ENCODE results near the gene LAMA5. TPM values are rescaled to one million over a fixed set of nuclear protein-coding genes. Genes with fewer than 3 reads are reported as not detected.

LAMA5 gene
- total RNA-seq, 1 donor from 2014 or later, result 83.4 TPM

DNA sequence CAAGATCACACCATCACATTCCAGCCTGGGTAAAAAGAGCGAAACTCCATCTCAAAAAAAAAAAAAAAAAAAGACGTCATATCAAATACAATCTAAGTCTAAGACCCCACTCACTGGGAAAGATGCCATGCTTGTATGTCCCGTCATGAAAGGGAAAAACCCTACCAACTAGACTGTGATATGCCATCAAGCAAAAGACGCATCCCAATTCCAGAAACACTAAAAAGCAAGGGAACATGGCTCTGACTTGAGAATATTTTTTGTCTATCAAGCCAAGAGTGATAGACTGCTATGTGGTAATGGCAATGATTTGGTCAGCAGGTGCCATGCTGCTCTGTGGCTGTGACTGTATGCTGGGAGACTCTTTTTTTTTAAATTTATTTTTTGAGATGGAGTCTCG lies 23.0 kb downstream of the LAMA5 start:
- no peak for ATAC-seq

DNA sequence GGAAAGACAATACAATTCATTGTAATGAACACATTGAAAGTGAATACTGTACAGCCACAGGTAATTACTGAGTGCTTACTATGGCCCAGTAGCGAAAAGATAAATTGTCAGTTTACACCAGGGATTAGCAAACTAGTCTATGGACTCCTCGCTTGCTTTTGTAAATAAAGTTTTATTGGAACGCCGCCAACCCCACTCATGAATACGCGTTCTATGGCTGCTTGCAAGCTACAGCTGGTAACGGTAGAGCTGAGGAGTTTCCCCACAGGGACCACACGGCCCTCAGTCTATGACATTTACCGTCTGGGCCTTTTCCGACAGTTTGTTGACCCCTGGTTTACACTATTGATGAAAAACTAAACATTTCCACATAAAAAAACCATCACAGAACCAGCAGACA lies 24.2 kb downstream of the LAMA5 start:
- no peak for ATAC-seq

- ATAC-seq, result no peak
Measured at GRCh38 chr20:62339647-62340062, 27.5 kb downstream of the LAMA5 start.

DNA sequence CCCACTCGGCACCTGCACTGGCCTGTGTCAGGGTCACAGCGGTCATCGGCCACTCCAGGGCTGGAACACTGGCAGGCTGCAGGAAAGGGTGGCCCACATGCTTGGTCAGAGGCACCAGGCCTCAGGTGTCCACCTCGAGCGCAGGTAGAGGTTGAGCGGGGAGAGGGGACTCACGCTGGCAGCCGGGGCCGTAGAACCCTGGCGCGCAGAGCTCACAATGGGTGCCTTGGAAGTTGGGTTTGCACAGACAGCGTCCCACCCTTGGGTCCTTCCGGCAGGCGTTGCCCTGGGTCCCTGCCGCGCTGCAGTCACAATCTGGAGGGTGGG lies 28.9 kb downstream of the LAMA5 start:
- ATAC-seq, result no peak

GRCh38 chr20:62337558-62338293 lies 29.4 kb downstream of the LAMA5 start:
- ATAC-seq, result peak; percentile 47

DNA sequence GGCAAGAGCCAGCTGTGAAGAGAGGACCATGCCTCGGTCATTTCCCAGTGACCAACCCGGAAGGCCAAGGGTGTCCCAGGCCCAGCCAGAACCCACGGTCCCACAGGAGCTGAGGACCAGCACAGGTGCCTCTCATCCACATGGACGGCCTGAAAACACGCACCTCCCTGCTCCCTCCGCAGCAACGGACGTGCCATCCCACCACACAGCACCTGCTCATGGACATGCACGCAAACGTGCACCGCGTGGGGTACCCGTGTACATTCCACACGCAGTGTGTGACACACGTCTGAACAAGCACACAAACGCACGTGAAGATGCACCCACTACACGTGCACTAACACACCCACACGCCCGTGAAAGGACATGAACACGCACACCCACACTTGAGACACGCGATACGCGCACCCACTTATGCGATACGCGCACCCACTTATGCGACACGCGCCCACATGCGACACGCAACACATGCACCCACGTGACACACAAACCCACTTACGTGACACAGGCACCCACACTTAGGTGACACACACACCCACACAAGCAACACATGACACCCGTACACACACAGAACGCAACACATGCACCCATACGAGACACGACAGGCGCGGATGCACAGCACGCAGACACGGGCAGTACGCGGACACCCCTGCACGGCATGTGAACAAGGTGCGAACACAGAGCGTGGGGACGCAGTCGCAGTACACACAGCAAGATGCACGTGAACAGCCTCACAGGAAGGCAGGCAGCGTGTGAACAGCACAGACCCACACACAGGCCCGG lies 30.1 kb downstream of the LAMA5 start:
- ATAC-seq, result no peak

- no peak for ATAC-seq
Measured at GRCh38 chr20:62336329-62336728, 30.8 kb downstream of the LAMA5 start.

DNA sequence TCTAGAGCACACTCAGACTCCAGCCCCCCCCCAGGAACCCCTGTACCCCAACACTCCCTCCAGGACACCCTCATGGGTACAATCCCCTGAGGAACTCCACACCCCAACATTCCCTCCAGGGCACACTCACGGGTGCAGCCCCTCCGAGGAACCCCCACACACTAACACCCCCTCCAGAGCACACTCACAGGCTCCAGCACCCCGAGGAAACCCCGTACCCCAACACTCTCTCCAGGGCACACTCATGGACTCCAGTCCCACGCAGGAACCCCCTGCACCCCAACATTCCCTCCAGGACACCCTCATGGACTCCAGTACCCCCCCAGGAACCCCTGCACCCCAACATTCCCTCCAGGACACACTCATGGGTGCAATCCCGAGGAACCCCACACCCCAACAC lies 31.6 kb downstream of the LAMA5 start:
- no peak for ATAC-seq

GRCh38 chr20:62334881-62335280 lies 32.2 kb downstream of the LAMA5 start:
- ATAC-seq, result no peak

GRCh38 chr20:62333820-62334595 lies 33.1 kb downstream of the LAMA5 start:
- no peak for ATAC-seq

DNA sequence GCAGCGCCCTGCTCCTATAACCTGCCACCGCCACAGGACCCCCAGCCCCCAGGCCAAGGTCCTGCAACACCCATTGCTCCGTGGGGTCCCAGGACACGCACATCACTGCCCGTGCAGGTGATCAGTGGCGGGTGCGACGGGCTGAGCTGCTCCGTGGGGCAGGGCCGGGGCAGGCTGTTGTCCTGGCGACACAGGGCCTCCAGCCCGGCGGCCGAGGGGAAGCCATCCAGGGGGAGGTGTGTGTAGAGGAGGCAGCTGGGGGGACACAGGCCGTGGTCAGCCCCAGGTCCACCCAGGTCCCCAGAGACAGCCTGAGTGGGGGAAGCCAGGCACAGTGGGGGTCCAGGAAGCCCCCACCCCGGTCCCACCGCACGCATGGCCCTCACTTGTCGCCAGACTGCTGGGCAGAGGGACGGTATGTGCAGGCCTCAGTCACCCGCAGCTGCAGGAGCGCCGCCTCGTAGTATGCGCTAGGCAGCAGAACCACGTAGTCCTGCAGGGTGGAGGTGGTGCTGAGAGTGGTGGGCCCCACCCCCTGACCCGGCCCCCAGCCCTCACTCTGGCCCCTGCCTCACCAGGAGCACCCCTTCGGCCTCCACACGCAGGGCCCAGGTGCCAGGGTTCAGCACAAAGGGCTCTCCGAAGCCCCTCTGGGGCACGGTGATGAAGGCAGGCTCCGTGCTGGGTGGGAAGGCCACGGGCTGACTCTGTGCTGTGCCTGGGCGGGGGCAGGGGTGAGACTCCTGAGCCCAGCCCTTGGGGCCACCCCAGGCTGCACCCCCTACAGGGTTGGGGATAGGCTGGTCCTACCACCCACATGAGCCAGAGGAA lies 33.9 kb downstream of the LAMA5 start:
- no peak for ATAC-seq

DNA sequence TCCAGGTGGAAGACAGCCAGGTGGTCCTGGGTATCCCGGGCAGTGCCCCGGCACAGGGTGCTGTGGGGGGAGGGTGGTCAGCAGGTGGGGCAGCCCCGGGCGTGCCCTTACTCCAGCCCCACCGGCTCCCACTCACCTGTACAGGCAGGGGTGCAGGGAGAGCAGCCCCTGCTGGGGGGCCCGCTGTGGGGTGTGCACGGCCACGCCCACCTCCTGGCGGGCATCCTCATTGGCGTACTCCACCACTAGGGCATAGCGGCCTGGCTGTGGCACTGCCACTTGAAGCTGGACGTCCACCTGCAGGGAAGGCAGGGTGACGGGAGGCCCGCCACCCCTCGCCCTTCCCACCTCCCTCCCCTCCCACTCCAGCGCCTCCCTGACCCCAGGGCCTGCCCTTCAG lies 34.7 kb downstream of the LAMA5 start:
- no peak for ATAC-seq

- ATAC-seq, result no peak
Measured at GRCh38 chr20:62331347-62331746, 35.8 kb downstream of the LAMA5 start.

- ATAC-seq, result peak; percentile 81
Measured at GRCh38 chr20:62330576-62331317, 36.4 kb downstream of the LAMA5 start.

DNA sequence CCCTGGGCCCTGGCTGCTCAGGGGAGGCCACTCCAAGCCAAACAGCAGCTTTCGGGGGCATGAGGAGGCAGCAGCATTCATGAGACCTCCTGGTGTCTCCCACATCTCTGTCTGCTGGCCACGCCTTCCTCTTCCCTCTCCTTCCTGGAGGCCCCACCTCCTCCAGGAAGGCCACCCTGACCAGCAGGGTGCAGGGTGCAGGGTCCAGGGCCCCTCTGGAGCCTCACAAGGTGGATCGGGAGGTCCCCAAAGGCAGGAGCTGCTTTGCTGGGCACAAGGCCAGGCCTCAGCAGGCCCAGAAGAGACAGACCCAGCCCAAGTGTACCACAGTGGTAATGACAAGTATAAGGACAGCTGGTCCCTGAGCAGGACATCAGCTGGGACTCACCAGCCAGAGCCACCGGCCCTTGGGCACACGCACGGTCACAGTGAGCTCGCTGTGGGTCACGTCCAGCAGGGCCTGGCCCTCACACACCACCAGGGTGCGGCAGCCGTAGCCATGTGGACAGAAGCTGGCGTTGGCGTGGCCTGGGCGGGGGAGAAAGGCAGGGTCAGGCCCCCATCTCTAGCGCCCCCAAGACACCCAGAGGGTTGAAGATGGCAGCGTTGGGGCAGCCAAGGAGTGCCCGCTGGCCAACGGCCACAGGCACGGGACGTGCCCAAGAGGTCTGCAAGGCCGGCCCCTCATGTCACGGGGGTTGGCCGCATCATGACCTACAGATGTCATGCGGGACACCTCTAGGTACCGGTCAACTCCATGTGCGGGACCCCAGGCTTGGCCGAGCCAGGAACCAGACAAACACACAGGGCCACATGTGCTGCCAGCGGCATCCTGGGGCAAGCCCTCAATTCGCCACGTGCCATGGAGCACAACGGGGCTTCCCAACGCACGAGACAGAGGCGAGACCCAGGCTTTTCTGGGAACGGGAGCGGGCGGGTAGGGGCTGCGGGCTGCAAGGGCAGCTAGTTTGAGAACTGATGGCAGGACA lies 37.4 kb downstream of the LAMA5 start:
- ATAC-seq, result no peak

GRCh38 chr20:62328684-62329388 lies 38.3 kb downstream of the LAMA5 start:
- ATAC-seq, result no peak

- ATAC-seq, result no peak
Measured at GRCh38 chr20:62327726-62328495, 39.2 kb downstream of the LAMA5 start.

- ATAC-seq, result no peak
Measured at GRCh38 chr20:62326959-62327725, 40.0 kb downstream of the LAMA5 start.

Measured in esophagus mucosa (tissue), 1 donor.